A673 (cell line): ENCODE data around the gene KLHL26. TPM values are rescaled to one million over a fixed set of nuclear protein-coding genes. Genes with fewer than 3 reads are reported as not detected.

ENCODE experiments used
- BruUV-seq: library from RNA; stranded (reverse); fragments of 400-500 nt; replicated peaks from 2 replicates; lab custom pipeline; 2021; lab: Mats Ljungman, UMichigan
- CTCF ChIA-PET: fragments of 300-600 bp; sonication (Branson Sonifier 250); formaldehyde crosslinking; loops from one replicate; lab custom pipeline; 2022; ENCODE audit warnings: antibody characterized with exemption; lab: Charles Lee
- POLR2A ChIA-PET: fragments of 300-600 bp; sonication (Branson Sonifier 250); formaldehyde crosslinking; loops from one replicate; lab custom pipeline; 2022; ENCODE audit warnings: antibody characterized with exemption; ENCODE audit not compliant: low non-redundant PET; lab: Charles Lee
- DNase-seq: peaks from one replicate; pipeline ENCODE4 v3.0.0-alpha.2; 2015; ENCODE audit warnings: low spot score
- H3K27ac ChIP-seq: fragments of 200-600 bp; sonication (generic); 2 replicates; pipeline ENCODE4 v1.5.1; 2016; ENCODE audit warnings: mixed run types, low read depth, mild to moderate bottlenecking, mixed read lengths, antibody characterized with exemption, low read length; ENCODE audit not compliant: poor library complexity, severe bottlenecking
- H3K27me3 ChIP-seq: fragments of 200-600 bp; sonication (generic); replicated peaks from 2 replicates; pipeline ENCODE4 v1.6.1; 2017; ENCODE audit warnings: mixed run types, low read depth, mild to moderate bottlenecking, mixed read lengths, antibody characterized with exemption, low read length; ENCODE audit not compliant: insufficient read depth, poor library complexity
- H3K36me3 ChIP-seq: fragments of 200-600 bp; sonication (generic); 2 replicates; pipeline ENCODE4 v1.6.1; 2016; ENCODE audit warnings: mixed run types, mild to moderate bottlenecking, mixed read lengths, antibody characterized with exemption, low read length; ENCODE audit not compliant: insufficient read depth, poor library complexity, severe bottlenecking
- H3K4me1 ChIP-seq: fragments of 200-600 bp; sonication (generic); 2 replicates; pipeline ENCODE4 v1.6.1; 2017; ENCODE audit warnings: mixed run types, mild to moderate bottlenecking, mixed read lengths, antibody characterized with exemption, low read length; ENCODE audit not compliant: insufficient read depth, poor library complexity, severe bottlenecking
- H3K4me3 ChIP-seq: fragments of 200-600 bp; sonication (generic); 2 replicates; pipeline ENCODE4 v1.5.1; 2016; ENCODE audit warnings: low read depth, mixed run types, mild to moderate bottlenecking, mixed read lengths, low read length; ENCODE audit not compliant: poor library complexity, severe bottlenecking
- H3K9me3 ChIP-seq: fragments of 200-600 bp; sonication (generic); 2 replicates; pipeline ENCODE4 v1.6.1; 2016; ENCODE audit warnings: mixed run types, low read depth, mild to moderate bottlenecking, mixed read lengths, antibody characterized with exemption, low read length; ENCODE audit not compliant: poor library complexity, severe bottlenecking
- CTCF ChIP-seq: fragments of 300-800, 200-600 bp; sonication (generic); conservative IDR thresholded peaks from 2 replicates; pipeline ENCODE4 v1.5.1; 2017; ENCODE audit warnings: low read depth, mild to moderate bottlenecking, antibody characterized with exemption, low read length, moderate library complexity, mixed read lengths
- EZH2 ChIP-seq: fragments of 200-600 bp; sonication (generic); IDR thresholded peaks from 2 replicates; pipeline ENCODE4 v1.6.1; 2017; ENCODE audit warnings: borderline replicate concordance, low read depth, mild to moderate bottlenecking, mixed read lengths, antibody characterized with exemption, low read length; ENCODE audit not compliant: poor library complexity, severe bottlenecking
- intact Hi-C: fragments of 100-400 bp; cut with micrococcal nuclease; formaldehyde crosslinking; loops from one replicate; pipeline ENCODE4 v1.10.0; 2022; ENCODE audit not compliant: unreplicated experiment
- total RNA-seq: library from RNA; stranded (reverse); gene quantifications from 2 replicates; pipeline ENCODE4 v1.2.3, GENCODE V29; 2021

Gene KLHL26
- total RNA-seq, 1 experiment from 2014 or later: 16.3 TPM

- BruUV-seq: no TSS peak
- Histone ChIP-seq H3K36me3 (peaks cover 8% of the 10 kb centered on the region), H3K4me1 (peaks cover 32% of the 10 kb centered on the region), H3K27ac (peak within 1 kb of the TSS; percentile 96), H3K27me3 (no peaks in the 10 kb centered on the region), H3K9me3 (no peaks in the 10 kb centered on the region), H3K4me3 (peak within 1 kb of the TSS; percentile 83)
- ChIA-PET CTCF (interaction anchor here (0.6 to 1.5 kb wide), 4 partner anchors 17 to 640 kb away, joined by 3 to 7 read pairs (median 4); partner anchors contain the start of gene UBA52), POLR2A (no interaction called here)
- intact Hi-C loops: no loop called here
- peak; percentile 93 for DNase-seq
- TF ChIP-seq EZH2 (no peak), CTCF (peak; percentile 94)
Measured at GRCh38 chr19:18588611-18589379, 48.0 kb upstream of the KLHL26 start, which contains the start of gene REX1BD. Gene REX1BD (plus strand): TSS chr19:18588798. CDS start chr19:18588802, 4 bp downstream.

GRCh38 chr19:18589380-18590272 is 47.2 kb upstream of the KLHL26 start:
- H3K9me3 ChIP-seq: no peaks in the 10 kb centered on the region
- peaks cover 40% of the 10 kb centered on the region for H3K4me1 ChIP-seq
- CTCF ChIA-PET: interaction anchor here (0.7 to 1.5 kb wide), 6 partner anchors 17 to 305 kb away, joined by 3 to 7 read pairs (median 4); partner anchors contain the start of gene UBA52
- intact Hi-C loops: loop anchor here (5.0 to 10.0 kb wide), 4 partner anchors 88 to 328 kb away; partner anchors contain the start of genes COPE and DDX49
- POLR2A ChIA-PET: interaction anchor here (0.7 kb wide), 2 partner anchors 261 to 274 kb away, joined by 3 to 5 read pairs; no protein-coding TSS in a partner anchor
- BruUV-seq: no TSS peak
- peaks cover 8% of the 10 kb centered on the region for H3K36me3 ChIP-seq
- peak overlapping the region; percentile 96 for H3K27ac ChIP-seq
- peak overlapping the region; percentile 83 for H3K4me3 ChIP-seq
- H3K27me3 ChIP-seq: no peaks in the 10 kb centered on the region
- no peak for TF ChIP-seq CTCF
- TF ChIP-seq EZH2: no peak
- DNase-seq: peak; percentile 93
